HCT116 (cell line): ENCODE results near the gene FAM83B. TPM values are rescaled to one million over a fixed set of nuclear protein-coding genes. Genes with fewer than 3 reads are reported as not detected.

ENCODE experiments used
- ATAC-seq: fragments of 200-7000 bp; cut with Tn5 transposase; 2 replicates; pipeline ENCODE4 v1.9.1; 2020; ENCODE audit warnings: mild to moderate bottlenecking, moderate library complexity
- BruUV-seq: library from RNA; stranded (reverse); fragments of 400-500 nt; replicated peaks from 2 replicates; lab custom pipeline; 2021; lab: Mats Ljungman, UMichigan
- CTCF ChIA-PET: fragments of 300-600 bp; sonication (Branson Sonifier 250); formaldehyde crosslinking; loops from one replicate; lab custom pipeline; 2021; ENCODE audit warnings: antibody characterized with exemption; lab: Charles Lee
- POLR2A ChIA-PET: fragments of 300-600, 350-600 bp; sonication (Branson Sonifier 250); formaldehyde crosslinking; loops from one replicate; lab custom pipeline; 2021; ENCODE audit warnings: antibody characterized with exemption; lab: Charles Lee
- RAD21 ChIA-PET, 2 experiments: fragments of 300-600 bp; sonication (Branson Sonifier 250); formaldehyde crosslinking; loops; one replicate each; lab custom pipeline; 2023; ENCODE audit warnings: low total read pairs in 2 of 2; ENCODE audit not compliant: uncharacterized antibody in 2 of 2, unreplicated experiment in 2 of 2, low non-redundant PET in 1 of 2; lab: Charles Lee
- DNase-seq: peaks from one replicate; pipeline ENCODE4 v3.0.0-alpha.2; 2010; ENCODE audit warnings: low read depth, low spot score
- H2AFZ ChIP-seq: fragments of 200-600 bp; shearing (Covaris generic), sonication (generic); 2 replicates; pipeline ENCODE4 v1.6.1; 2017; ENCODE audit warnings: low read depth, mixed run types, mixed read lengths, antibody characterized with exemption, low read length; ENCODE audit not compliant: poor library complexity, severe bottlenecking
- H3K27ac ChIP-seq: 2 replicates; pipeline ENCODE4 v1.5.1; 2012; ENCODE audit warnings: low read depth, low read length
- H3K27me3 ChIP-seq: fragments of 200-600 bp; sonication (generic); 2 replicates; pipeline ENCODE4 v1.6.1; 2016; ENCODE audit warnings: mixed run types, low read length, mixed read lengths; ENCODE audit not compliant: insufficient read depth
- H3K36me3 ChIP-seq, 2 experiments: fragments of 200-500 bp in 1 of 2; fragments of 200-600 bp in 1 of 2; sonication (Bioruptor generic) in 1 of 2; sonication (generic) in 1 of 2; 2 replicates each; pipeline versions ENCODE4 v1.5.1 to v1.6.1; 2014 to 2016; ENCODE audit warnings: low read length in 2 of 2, inconsistent platforms in 1 of 2, mixed read lengths in 1 of 2, mixed run types in 1 of 2; ENCODE audit not compliant: insufficient read depth in 2 of 2, control insufficient read depth in 1 of 2
- H3K4me1 ChIP-seq, 2 experiments: fragments of 200-600 bp in 1 of 2; sonication (generic) in 1 of 2; 2 replicates each; pipeline versions ENCODE4 v1.5.1 to v1.6.1; 2012 to 2017; ENCODE audit warnings: low read length in 2 of 2, inconsistent platforms in 1 of 2, mild to moderate bottlenecking in 1 of 2, mixed read lengths in 1 of 2, mixed run types in 1 of 2, moderate library complexity in 1 of 2; ENCODE audit not compliant: insufficient read depth in 2 of 2, control insufficient read depth in 1 of 2
- H3K4me2 ChIP-seq: fragments of 200-600 bp; sonication (generic); 2 replicates; pipeline ENCODE4 v1.6.1; 2017; ENCODE audit warnings: mixed run types, low read length, mixed read lengths
- H3K4me3 ChIP-seq, 2 experiments: fragments of 200-600 bp in 1 of 2; sonication (generic) in 1 of 2; replicated peaks in 1 of 2; 2 replicates each; pipeline ENCODE4 v1.5.1; 2011 to 2016; ENCODE audit warnings: low read length in 2 of 2, control low read depth in 1 of 2, low read depth in 1 of 2, mild to moderate bottlenecking in 1 of 2, mixed read lengths in 1 of 2, mixed run types in 1 of 2
- H3K79me2 ChIP-seq: fragments of 200-600 bp; sonication (generic); 2 replicates; pipeline ENCODE4 v1.6.1; 2017; ENCODE audit warnings: mild to moderate bottlenecking, mixed run types, low read length, moderate library complexity, mixed read lengths; ENCODE audit not compliant: insufficient read depth
- H3K9ac ChIP-seq: fragments of 200-600 bp; sonication (generic); 2 replicates; pipeline ENCODE4 v1.6.1; 2016; ENCODE audit warnings: low read length, mixed read lengths
- H3K9me2 ChIP-seq: fragments of 200-600 bp; sonication (generic), shearing (Covaris generic); 2 replicates; pipeline ENCODE4 v1.6.1; 2017; ENCODE audit warnings: mixed run types, mild to moderate bottlenecking, moderate library complexity; ENCODE audit not compliant: insufficient read depth
- H3K9me3 ChIP-seq, 2 experiments: fragments of 200-500 bp in 1 of 2; fragments of 200-600 bp in 1 of 2; sonication (Bioruptor generic) in 1 of 2; sonication (generic) in 1 of 2; 2 replicates each; pipeline ENCODE4 v1.6.1; 2014 to 2017; ENCODE audit warnings: low read length in 2 of 2, mixed read lengths in 2 of 2, inconsistent platforms in 1 of 2, low read depth in 1 of 2, mild to moderate bottlenecking in 1 of 2, mixed run types in 1 of 2, moderate library complexity in 1 of 2; ENCODE audit not compliant: control insufficient read depth in 1 of 2, insufficient read depth in 1 of 2
- H4K20me1 ChIP-seq: fragments of 200-600 bp; sonication (generic), shearing (Covaris generic); 2 replicates; pipeline ENCODE4 v1.6.1; 2017; ENCODE audit warnings: mixed run types, mild to moderate bottlenecking, moderate library complexity; ENCODE audit not compliant: insufficient read depth
- CTCF ChIP-seq, 3 experiments: fragments of 200-600 bp in 1 of 3; sonication (generic) in 1 of 3; IDR thresholded peaks in 2 of 3; conservative IDR thresholded peaks in 1 of 3; 2 replicates each; pipeline ENCODE4 v1.5.1; 2012 to 2017; ENCODE audit warnings: low read depth in 2 of 3, low read length in 2 of 3, antibody characterized with exemption in 1 of 3, borderline replicate concordance in 1 of 3, control low read depth in 1 of 3, mild to moderate bottlenecking in 1 of 3, mixed read lengths in 1 of 3, mixed run types in 1 of 3, moderate library complexity in 1 of 3; ENCODE audit not compliant: insufficient read depth in 1 of 3
- EGR1 ChIP-seq: IDR thresholded peaks from 2 replicates; pipeline ENCODE4 v1.6.1; 2012; ENCODE audit warnings: low read depth
- ELF1 ChIP-seq: IDR thresholded peaks from 2 replicates; pipeline ENCODE4 v1.6.1; 2012; ENCODE audit warnings: low read depth, borderline replicate concordance
- EZH2phosphoT487 ChIP-seq: fragments of 200-600 bp; IDR thresholded peaks from 2 replicates; pipeline ENCODE4 v1.6.1; 2018; ENCODE audit warnings: antibody characterized with exemption, borderline replicate concordance
- FOSL1 ChIP-seq: IDR thresholded peaks from 2 replicates; pipeline ENCODE4 v1.6.1; 2012; ENCODE audit warnings: low read depth
- MAX ChIP-seq: IDR thresholded peaks from 2 replicates; pipeline ENCODE4 v1.6.1; 2012
- POLR2A ChIP-seq: IDR thresholded peaks from 2 replicates; pipeline ENCODE4 v1.7.0; 2011; ENCODE audit warnings: borderline replicate concordance; ENCODE audit not compliant: insufficient read depth, insufficient read length; ENCODE audit errors: extremely low read depth
- RAD21 ChIP-seq: IDR thresholded peaks from 2 replicates; pipeline ENCODE4 v1.6.1; 2012; ENCODE audit warnings: low read depth, mild to moderate bottlenecking
- SP1 ChIP-seq: IDR thresholded peaks from 2 replicates; pipeline ENCODE4 v1.6.1; 2012; ENCODE audit warnings: low read depth
- SRF ChIP-seq: IDR thresholded peaks from 2 replicates; pipeline ENCODE4 v1.6.1; 2012; ENCODE audit warnings: low read depth
- TCF7L2 ChIP-seq: IDR thresholded peaks from 2 replicates; pipeline ENCODE4 v1.7.0; 2011; ENCODE audit warnings: borderline replicate concordance, inconsistent platforms; ENCODE audit not compliant: insufficient read depth, insufficient read length; ENCODE audit errors: extremely low read depth
- intact Hi-C: fragments of 100-400 bp; cut with micrococcal nuclease; formaldehyde crosslinking; loops from 2 replicates; pipeline ENCODE4 v1.10.0; 2022
- total RNA-seq: library from RNA; stranded (reverse); gene quantifications from one replicate; pipeline ENCODE4 v1.2.1, GENCODE V29; 2021; ENCODE audit not compliant: unreplicated experiment

Gene FAM83B
- total RNA-seq, 1 experiment from 2014 or later: 16.9 TPM

- POLR2A ChIA-PET: no interaction called here
- RAD21 ChIA-PET: no interaction called here
- CTCF ChIA-PET: no interaction called here
- H3K27ac ChIP-seq: no peak overlapping the region
- BruUV-seq: no TSS peak
- H3K4me1 ChIP-seq: peaks cover 7 to 17% of the 10 kb centered on the region in 2 experiments; a peak in 3 of 4 replicates
- DNase-seq: no peak
- no peak for ATAC-seq
- H3K4me3 ChIP-seq: no peak overlapping the region
- H2AFZ ChIP-seq: peak overlapping the region; percentile 75
- no peaks in the 10 kb centered on the region for H3K9me2 ChIP-seq
- H3K4me2 ChIP-seq: peak overlapping the region; percentile 58
- no peaks in the 10 kb centered on the region for H4K20me1 ChIP-seq
- H3K79me2 ChIP-seq: no peaks in the 10 kb centered on the region
- H3K27me3 ChIP-seq: no peaks in the 10 kb centered on the region
- no peaks in the 10 kb centered on the region for H3K9me3 ChIP-seq
- intact Hi-C loops: no loop called here
- no peak overlapping the region for H3K9ac ChIP-seq
- TF ChIP-seq EZH2phosphoT487 (no peak), ELF1 (no peak), MAX (no peak), CTCF (IDR thresholded peaks at IDR 0.05 in 2 of 3, conservative IDR thresholded peaks at IDR 0.05 in 1 of 3; ENCODE audit: borderline replicate concordance in 1 of 3, insufficient read depth in 1 of 3, low read depth in 2 of 3, low read length in 2 of 3) (no peak), SRF (0 out of 2 replicates have a peak, but pooled peaks have one; percentile 26), RAD21 (0 out of 2 replicates have a peak, but pooled peaks have one; percentile 2), EGR1 (no peak), POLR2A (no peak), FOSL1 (no peak), SP1 (peak; percentile 27; the same call in 1 of the 2 replicates), TCF7L2 (no peak)
- no peaks in the 10 kb centered on the region for H3K36me3 ChIP-seq
Observed at GRCh38 chr6:54980511-54981275, 134.1 kb downstream of the FAM83B start.
